Measurements from ENCODE around the gene TMEM94.

Gene TMEM94

GRCh38 chr17:75504347-75505151, 48.1 kb downstream of the TMEM94 start:
- Histone ChIP-seq H3K27ac (peak overlapping the region in 1 of 11 experiments; percentile 19; a peak in 1 of 22 replicates), H3K36me3 (peaks cover 20 to 97% (median 85%) of the 10 kb centered on the region in 11 experiments; a peak in 21 of 22 replicates), H3K4me2 (peak overlapping the region; percentile 36 to 77 (median 63); a peak in 18 of 22 replicates), H3K4me1 (peaks cover 18 to 98% (median 94%) of the 10 kb centered on the region in 10 experiments), H3K9me3 (replicated peaks in 1 of 11) (no peaks in the 10 kb centered on the region), H3K9ac (peak overlapping the region in 2 of 11 experiments; percentile 10 to 33; a peak in 2 of 22 replicates), H3K27me3 (no peaks in the 10 kb centered on the region), H4K20me1 (peaks cover 0 to 89% (median 34%) of the 10 kb centered on the region in 11 experiments; a peak in 19 of 22 replicates), H3K4me3 (no peak overlapping the region)
- no peak for TF ChIP-seq Cebpa-rat (IDR thresholded peaks at IDR 0.05)

GRCh38 chr17:75505152-75505409, 48.6 kb downstream of the TMEM94 start:
- Histone ChIP-seq H3K4me3 (no peak overlapping the region), H3K9me3 (replicated peaks in 1 of 11) (no peaks in the 10 kb centered on the region), H3K4me2 (peak overlapping the region in 8 of 11 experiments; percentile 50 to 77 (median 64); a peak in 14 of 22 replicates), H3K4me1 (peaks cover 13 to 98% (median 93%) of the 10 kb centered on the region in 10 experiments; a peak in 19 of 20 replicates), H3K27me3 (no peaks in the 10 kb centered on the region), H3K9ac (peak overlapping the region in 1 of 11 experiments; percentile 10; a peak in 1 of 22 replicates), H4K20me1 (peaks cover 0 to 90% (median 39%) of the 10 kb centered on the region in 11 experiments; a peak in 19 of 22 replicates), H3K27ac (no peak overlapping the region), H3K36me3 (peaks cover 15 to 97% (median 84%) of the 10 kb centered on the region in 11 experiments; a peak in 21 of 22 replicates)
- no peak for TF ChIP-seq Cebpa-rat (IDR thresholded peaks at IDR 0.05)

GRCh38 chr17:75505640-75506039, 49.2 kb downstream of the TMEM94 start:
- Histone ChIP-seq H3K4me3 (no peak overlapping the region), H3K27me3 (no peaks in the 10 kb centered on the region), H3K4me2 (peak overlapping the region in 9 of 11 experiments; percentile 2 to 77 (median 38); a peak in 15 of 22 replicates), H3K4me1 (peaks cover 11 to 98% (median 92%) of the 10 kb centered on the region in 10 experiments; a peak in 19 of 20 replicates), H3K9ac (peak overlapping the region in 3 of 11 experiments; percentile 9 to 26 (median 18); a peak in 2 of 22 replicates), H3K36me3 (peaks cover 11 to 97% (median 81%) of the 10 kb centered on the region in 11 experiments; a peak in 21 of 22 replicates), H3K9me3 (replicated peaks in 1 of 11) (no peaks in the 10 kb centered on the region), H3K27ac (no peak overlapping the region), H4K20me1 (peaks cover 0 to 90% (median 45%) of the 10 kb centered on the region in 11 experiments; a peak in 17 of 22 replicates)
- TF ChIP-seq Cebpa-rat (IDR thresholded peaks at IDR 0.05): no peak

- Histone ChIP-seq H3K27me3 (no peaks in the 10 kb centered on the region), H3K9me3 (replicated peaks in 1 of 11) (no peaks in the 10 kb centered on the region), H3K4me2 (peak overlapping the region in 9 of 11 experiments; percentile 2 to 77 (median 38); a peak in 15 of 22 replicates), H4K20me1 (peaks cover 0 to 90% (median 50%) of the 10 kb centered on the region in 11 experiments; a peak in 17 of 22 replicates), H3K9ac (peak overlapping the region in 3 of 11 experiments; percentile 9 to 26 (median 18); a peak in 1 of 22 replicates), H3K4me3 (no peak overlapping the region), H3K27ac (no peak overlapping the region; a peak in 1 of 22 replicates), H3K36me3 (peaks cover 6 to 97% (median 80%) of the 10 kb centered on the region in 11 experiments; a peak in 21 of 22 replicates), H3K4me1 (peaks cover 8 to 98% (median 91%) of the 10 kb centered on the region in 10 experiments; a peak in 19 of 20 replicates)
- no peak for TF ChIP-seq Cebpa-rat (IDR thresholded peaks at IDR 0.05)
Observed at GRCh38 chr17:75506134-75506533, 49.7 kb downstream of the TMEM94 start.

GRCh38 chr17:75506888-75507287, 50.5 kb downstream of the TMEM94 start:
- peaks cover 6 to 97% (median 80%) of the 10 kb centered on the region in 11 experiments; a peak in 21 of 22 replicates for H3K36me3 ChIP-seq
- H3K27me3 ChIP-seq: no peaks in the 10 kb centered on the region
- H3K9me3 ChIP-seq (replicated peaks in 1 of 11): no peaks in the 10 kb centered on the region
- no peak overlapping the region for H3K27ac ChIP-seq
- H3K9ac ChIP-seq: no peak overlapping the region
- H3K4me2 ChIP-seq: peak overlapping the region in 8 of 11 experiments; percentile 2 to 77 (median 50); a peak in 9 of 22 replicates
- no peak overlapping the region for H3K4me3 ChIP-seq
- H4K20me1 ChIP-seq: peaks cover 0 to 92% (median 57%) of the 10 kb centered on the region in 11 experiments; a peak in 17 of 22 replicates
- TF ChIP-seq Cebpa-rat (IDR thresholded peaks at IDR 0.05): no peak
- peaks cover 11 to 98% (median 90%) of the 10 kb centered on the region in 10 experiments for H3K4me1 ChIP-seq

GRCh38 chr17:75507733-75508719, 51.6 kb downstream of the TMEM94 start:
- TF ChIP-seq Cebpa-rat (IDR thresholded peaks at IDR 0.05): no peak
- Histone ChIP-seq H3K27ac (peak overlapping the region in 7 of 11 experiments; percentile 8 to 57 (median 41); a peak in 8 of 22 replicates), H3K9ac (peak overlapping the region in 9 of 11 experiments; percentile 15 to 71 (median 38); a peak in 12 of 22 replicates), H3K9me3 (replicated peaks in 1 of 11) (no peaks in the 10 kb centered on the region), H3K4me2 (peak overlapping the region in 8 of 11 experiments; percentile 42 to 99 (median 64); a peak in 17 of 22 replicates), H4K20me1 (peaks cover 0 to 96% (median 68%) of the 10 kb centered on the region in 11 experiments; a peak in 17 of 22 replicates), H3K27me3 (no peaks in the 10 kb centered on the region), H3K4me1 (peaks cover 23 to 100% (median 96%) of the 10 kb centered on the region in 10 experiments), H3K36me3 (peaks cover 6 to 97% (median 78%) of the 10 kb centered on the region in 11 experiments; a peak in 21 of 22 replicates), H3K4me3 (no peak overlapping the region)

GRCh38 chr17:75508931-75509361, 52.5 kb downstream of the TMEM94 start:
- Histone ChIP-seq H3K9ac (peak overlapping the region in 6 of 11 experiments; percentile 8 to 60 (median 51); a peak in 9 of 22 replicates), H3K27ac (peak overlapping the region in 2 of 11 experiments; percentile 42 to 57; a peak in 3 of 22 replicates), H3K27me3 (no peaks in the 10 kb centered on the region), H3K4me1 (peaks cover 32 to 100% (median 96%) of the 10 kb centered on the region in 10 experiments), H3K4me3 (no peak overlapping the region), H3K4me2 (peak overlapping the region in 8 of 11 experiments; percentile 42 to 99 (median 64); a peak in 15 of 22 replicates), H3K36me3 (peaks cover 6 to 98% (median 78%) of the 10 kb centered on the region in 11 experiments; a peak in 21 of 22 replicates), H3K9me3 (replicated peaks in 1 of 11) (no peaks in the 10 kb centered on the region), H4K20me1 (peaks cover 0 to 97% (median 78%) of the 10 kb centered on the region in 11 experiments; a peak in 17 of 22 replicates)
- no peak for TF ChIP-seq Cebpa-rat (IDR thresholded peaks at IDR 0.05)
